ENCODE measurements around the gene RPL23.

DNA sequence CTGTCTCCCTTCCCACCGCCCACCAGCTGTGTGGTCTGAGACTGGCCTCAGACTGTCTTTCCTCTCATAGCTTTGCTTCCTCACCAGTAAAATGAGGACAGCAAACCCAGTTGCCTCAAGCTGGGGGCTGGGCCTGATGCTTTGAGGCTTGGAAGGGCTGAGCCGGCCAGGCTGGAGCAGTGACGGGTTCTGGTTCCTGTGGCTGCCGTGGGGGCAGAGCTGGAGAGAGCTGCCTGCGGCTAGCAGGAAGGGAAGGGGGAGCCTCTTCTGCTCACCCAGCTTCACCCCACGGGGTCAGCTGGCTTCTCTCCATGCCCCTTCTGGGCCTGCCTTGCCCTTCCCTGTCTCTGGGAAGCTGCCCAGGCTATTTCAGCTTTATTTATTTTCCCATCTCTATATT is 40.1 kb upstream of the RPL23 start:
- TF ChIP-seq, protein P1, sequence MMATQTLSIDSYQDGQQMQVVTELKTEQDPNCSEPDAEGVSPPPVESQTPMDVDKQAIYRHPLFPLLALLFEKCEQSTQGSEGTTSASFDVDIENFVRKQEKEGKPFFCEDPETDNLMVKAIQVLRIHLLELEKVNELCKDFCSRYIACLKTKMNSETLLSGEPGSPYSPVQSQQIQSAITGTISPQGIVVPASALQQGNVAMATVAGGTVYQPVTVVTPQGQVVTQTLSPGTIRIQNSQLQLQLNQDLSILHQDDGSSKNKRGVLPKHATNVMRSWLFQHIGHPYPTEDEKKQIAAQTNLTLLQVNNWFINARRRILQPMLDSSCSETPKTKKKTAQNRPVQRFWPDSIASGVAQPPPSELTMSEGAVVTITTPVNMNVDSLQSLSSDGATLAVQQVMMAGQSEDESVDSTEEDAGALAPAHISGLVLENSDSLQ (IDR thresholded peaks at IDR 0.05), result no peak
- TF ChIP-seq LEF1 (IDR thresholded peaks at IDR 0.05; ENCODE audit: borderline replicate concordance), result no peak
- TF ChIP-seq BHLHE40 (IDR thresholded peaks at IDR 0.05; ENCODE audit: borderline replicate concordance), result no peak
- no peak for TF ChIP-seq CTBP1 (IDR thresholded peaks at IDR 0.05; ENCODE audit: borderline replicate concordance)
- no peak for TF ChIP-seq TARDBP (IDR thresholded peaks at IDR 0.05)
- no peak for TF ChIP-seq SP1 (IDR thresholded peaks at IDR 0.05)
- no peak for TF ChIP-seq L3MBTL2 (conservative IDR thresholded peaks at IDR 0.05)
- no peak for TF ChIP-seq FOXK2 (IDR thresholded peaks at IDR 0.05)
- TF ChIP-seq HDGF (IDR thresholded peaks at IDR 0.05; ENCODE audit: borderline replicate concordance), result no peak

Measured in HEK293T (cell line).